ENCODE data around the gene SLC18B1.

Gene SLC18B1

DNA sequence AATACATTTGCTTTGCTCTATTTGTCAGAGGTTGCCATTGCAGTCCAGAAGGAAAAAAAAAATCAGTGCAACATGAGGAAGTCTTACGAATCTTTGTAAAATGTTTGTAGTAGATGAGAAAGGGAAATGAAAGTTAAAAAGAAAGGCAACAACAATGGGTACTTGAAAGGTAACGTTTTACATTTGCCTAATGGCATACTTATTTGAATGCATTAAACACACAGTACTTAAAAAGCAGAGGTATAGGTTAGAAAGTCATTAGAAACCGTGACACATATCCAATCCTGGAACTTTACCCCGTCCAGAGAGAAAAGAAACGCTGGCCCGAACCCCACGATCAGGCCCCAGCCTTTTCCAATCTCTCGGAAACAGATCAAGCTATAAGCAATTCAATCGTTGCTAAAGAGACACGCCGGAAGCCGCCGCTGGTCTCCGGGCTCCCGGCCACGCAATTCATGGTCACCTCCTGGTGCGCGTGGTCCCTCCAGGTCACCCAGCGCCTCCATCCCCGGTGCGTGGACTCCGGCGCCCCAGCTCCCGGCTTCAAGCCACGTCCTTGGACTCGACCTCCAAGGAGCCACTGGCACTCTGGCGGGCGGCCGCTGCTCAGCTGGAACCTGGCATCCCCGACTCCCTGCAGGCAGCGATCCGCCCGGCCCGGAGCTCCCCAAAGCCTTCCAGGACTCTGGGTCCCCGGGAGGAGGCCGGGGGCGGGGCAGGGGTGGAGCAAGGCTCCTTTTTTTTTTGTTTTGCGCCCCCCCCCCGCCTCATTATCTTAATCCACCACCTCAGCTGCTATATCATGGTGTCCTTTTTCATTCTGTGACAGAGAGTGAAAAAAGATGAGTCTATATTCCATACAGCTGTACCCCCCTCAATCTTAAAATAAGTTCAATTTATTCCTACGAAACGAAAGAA, at the start of gene SLC18B1:
SLC18B1 (minus strand) TSS at position 687 of the 918 bp plus-strand sequence; CDS start at position 506, 181 bp downstream.
- peak in 1 of 2 donors; percentile 45 for DNase-seq (ENCODE audit: low read depth in 2 of 2)

DNA sequence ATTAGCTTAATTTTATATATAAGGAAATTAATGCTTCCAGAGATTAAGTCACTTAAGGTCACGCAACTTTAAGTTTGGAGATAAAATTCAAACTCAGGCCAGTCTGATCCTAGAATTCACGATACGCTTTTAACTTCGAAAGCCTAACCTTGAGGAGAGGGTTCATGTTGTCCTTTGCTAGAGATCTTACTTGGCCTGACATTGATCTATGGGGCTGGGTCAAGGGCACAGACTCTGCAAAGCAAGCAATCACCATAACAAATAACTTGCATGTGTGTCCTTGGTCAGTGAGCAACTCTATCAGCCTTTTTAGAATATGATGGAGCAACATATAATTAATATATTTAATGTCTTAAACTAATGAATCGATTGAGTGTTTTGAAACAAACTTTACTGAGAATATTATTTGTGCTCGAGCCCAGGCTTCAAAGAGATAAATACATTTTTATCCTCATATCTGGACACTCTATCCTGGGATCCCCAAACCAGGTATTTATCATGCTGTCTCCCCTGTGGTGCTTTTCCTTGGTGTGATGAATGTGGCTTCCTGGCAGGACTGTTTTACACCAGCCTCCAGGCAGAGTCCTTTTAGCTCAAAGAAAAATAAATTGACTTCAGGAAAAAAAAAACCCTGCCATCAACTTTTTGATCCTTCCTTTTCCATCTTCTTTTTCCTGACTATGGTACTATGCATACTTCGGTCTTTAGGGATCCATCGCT, 45.0 kb upstream of the SLC18B1 start:
- DNase-seq (ENCODE audit: low read depth in 2 of 2) = no peak

DNA sequence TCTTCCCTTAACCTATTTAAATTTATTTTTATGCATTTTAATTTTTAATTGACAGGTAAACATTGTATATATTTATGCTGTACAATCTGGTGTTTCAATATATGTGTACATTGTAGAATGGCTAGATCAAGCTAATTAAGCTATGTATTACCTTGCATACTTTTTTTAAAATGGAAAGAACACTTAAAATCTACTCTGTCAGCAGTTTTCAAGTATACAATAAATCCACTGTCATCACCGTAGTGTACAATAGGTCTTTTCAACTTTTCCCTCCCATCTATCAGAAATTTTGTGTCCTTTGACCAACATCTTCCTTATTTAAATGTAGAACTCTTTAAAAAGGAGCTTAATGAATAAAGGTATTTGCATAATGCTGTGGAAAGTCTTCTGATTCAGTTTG, 43.5 kb upstream of the SLC18B1 start:
- no peak for DNase-seq (ENCODE audit: low read depth in 2 of 2)

DNA sequence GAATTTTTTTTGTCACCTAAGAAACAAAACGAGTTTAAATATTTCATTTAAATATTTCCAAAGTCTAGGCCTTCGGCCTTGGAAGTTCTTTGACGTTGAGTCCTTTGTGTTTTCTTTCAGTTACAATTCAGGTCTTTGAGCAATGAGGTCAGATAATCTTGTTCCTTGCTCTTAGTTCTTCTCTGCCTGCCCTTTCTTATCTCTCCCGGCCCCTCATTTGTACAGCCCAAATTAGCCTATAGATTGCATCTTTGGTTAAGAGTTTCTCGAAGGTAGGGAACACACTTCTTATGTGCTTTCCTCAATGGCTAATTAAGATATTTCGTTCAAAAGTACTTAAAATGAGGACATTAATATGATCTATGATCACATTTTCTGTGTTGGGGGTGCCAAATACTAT, 34.5 kb upstream of the SLC18B1 start:
- no peak for DNase-seq (ENCODE audit: low read depth in 2 of 2)

DNA sequence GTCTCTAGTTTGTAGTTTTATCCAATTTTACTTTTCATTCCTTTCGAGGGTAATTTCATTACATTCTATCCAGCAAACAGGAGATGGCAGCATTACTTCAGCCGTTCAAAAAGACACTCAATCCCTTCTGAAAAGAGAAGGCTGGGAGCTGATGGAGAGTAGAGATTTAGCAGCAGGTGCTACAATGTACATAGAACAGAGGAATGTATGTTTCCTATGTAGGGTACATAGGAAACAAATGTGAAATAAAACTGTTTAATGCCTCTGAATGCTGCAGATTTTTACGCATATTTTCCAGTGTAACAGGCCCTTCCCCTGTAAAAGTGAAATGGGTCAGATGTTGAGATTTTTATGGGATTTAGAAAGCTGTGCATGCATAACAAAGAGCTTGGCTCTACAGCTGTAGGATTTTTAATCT, 31.9 kb upstream of the SLC18B1 start:
- no peak for DNase-seq (ENCODE audit: low read depth in 2 of 2)

DNA sequence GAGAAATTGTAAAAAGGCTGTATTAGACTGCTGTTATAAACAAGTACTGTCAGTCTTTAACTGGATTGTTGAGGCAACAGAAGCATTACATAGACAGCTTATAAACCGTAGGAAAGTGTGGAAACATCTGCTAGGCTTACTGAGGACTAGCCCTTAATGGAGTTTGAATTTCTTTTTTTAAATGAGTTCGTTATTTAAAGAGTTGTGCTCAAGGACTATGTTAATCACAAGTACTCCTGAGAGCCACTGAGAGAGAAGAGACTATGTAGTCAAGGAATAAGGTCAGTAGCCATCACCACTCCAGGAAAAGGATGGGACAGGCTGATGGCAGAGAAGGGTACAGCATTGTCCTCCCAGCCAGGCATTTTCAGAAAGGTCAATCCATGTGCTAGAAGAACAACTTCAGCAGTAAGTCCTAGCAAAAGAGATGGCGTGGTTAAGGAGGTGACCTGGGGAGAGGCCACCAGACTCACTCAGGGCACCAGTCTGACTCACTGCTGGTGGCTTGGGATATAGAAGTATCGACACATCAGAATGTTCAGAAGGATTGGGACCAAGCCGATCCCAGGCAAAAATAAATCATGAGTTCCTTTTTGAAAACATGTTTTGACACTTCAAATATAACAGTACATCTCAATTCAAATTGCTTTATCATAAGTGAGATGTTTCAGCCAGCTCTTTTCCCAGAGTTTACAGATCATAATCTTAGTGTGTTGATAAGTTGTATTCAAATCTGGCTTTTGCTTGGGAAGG, 22.4 kb upstream of the SLC18B1 start:
- DNase-seq (ENCODE audit: low read depth in 2 of 2) = no peak

DNA sequence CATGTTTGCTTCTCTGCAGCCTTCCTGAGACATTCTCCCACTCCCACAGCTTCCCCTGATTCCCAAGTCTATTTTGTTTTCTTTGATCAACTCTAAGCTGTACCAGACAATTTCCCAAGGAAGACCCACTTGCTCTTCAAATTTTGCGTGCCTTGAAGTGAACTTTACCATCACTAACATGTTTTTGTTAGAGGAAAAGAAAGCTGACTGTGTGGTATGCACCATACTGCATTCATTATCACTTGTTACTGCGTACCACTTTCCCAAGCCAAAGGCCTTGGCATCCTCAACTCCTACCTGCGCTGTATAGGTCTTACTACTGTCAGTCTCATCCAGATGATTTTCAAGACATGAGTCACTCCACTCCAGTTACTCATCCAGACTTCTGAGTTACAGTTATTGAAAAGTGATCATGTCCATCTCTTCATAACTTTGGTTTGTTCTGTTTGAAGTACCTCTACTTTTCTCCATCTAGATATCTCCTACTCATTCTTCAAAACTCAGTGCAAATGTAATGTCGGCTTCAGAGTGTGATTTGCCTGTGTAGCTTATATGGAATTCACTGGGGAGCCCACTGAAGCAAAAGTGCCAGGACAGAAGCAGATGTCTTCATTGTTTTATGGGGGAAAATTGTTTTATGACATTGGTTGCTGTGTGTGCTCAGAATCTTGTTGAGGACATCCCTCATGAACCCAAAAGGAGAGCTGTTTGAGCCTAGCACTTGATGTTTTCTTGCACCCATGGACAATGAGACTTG, 21.1 kb upstream of the SLC18B1 start:
- DNase-seq (ENCODE audit: low read depth in 2 of 2) = no peak

DNA sequence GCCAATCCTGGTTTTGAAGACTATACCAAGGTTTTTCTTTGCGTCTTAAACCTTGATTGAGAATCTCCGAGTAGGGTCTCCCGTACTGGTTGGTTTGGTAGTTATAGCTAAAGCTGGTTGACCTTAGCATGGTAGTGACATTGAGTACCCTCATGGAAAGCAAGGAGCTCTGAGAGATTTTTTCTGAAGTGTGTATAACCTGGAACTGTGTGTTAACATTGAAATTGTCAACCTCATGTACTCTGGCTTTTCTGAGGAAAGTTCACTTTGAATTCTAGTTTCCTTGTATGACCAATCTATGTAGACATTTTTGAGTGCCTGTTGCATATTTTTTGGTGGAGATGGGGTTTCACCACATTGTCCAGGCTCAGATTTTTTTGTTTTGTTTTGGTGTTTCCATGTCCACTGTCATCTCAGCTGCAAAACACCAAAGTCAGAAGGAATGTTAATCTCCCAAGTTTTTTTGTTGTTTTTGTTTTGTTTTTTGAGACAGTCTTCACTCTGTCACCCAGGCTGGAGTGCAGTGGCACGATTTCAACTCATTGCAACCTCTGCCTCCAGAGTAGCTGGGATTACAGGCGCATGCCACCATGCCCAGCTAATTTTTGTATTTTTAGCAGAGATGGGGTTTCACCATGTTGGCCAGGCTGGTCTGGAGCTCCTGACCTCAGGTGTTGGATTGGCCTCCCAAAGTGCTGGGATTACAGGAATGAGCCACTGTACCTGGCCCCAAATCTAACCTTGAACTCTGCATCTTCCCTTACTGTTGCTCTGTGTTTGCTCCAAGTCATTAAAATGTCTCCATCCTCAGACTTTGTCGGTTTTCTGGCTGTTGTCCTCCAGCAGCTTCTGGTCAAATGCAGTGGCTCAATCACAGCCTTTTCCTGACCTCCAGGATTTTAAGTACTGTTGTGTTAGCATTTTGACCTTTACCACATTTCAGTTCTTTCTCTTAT, 20.2 kb upstream of the SLC18B1 start:
- DNase-seq (ENCODE audit: low read depth in 2 of 2) = no peak

DNA sequence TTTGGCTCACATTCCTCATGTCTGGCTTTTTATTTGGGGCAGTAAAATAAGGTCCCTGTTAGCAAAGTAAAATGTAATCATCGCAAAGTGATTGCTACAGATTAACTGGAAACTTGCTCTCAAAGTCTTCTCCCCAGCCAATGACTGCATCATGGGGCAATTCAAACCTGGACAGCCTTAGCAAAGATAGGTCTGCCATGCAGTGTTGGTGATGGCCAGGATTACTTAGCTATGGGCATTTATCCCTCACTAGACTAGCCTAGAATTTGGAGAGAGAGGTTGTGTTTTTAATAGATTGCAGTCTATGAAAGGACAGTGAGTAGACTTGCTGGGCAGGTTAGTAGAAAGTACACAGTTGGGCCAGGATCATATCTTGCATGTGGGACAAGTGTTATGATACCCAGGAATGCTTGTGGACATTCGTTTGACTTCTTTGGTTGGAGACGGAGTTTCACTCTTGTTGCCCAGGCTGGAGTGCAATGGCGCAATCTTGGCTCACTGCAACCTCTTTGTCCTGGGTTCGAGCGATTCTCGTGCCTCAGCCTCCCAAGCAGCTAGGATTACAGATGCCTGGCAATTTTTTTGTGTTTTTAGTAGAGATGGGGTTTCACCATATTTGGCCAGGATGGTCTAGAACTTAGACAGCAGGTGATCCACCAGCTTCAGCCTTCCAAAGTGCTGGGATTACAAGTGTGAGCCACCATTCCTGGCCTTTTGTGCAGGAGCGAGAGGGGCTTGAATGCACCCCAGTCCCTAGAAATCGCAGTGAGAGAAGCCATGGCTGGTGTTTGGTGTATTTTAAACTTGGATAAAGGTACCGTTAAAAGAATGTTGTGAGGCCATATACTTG, 19.3 kb upstream of the SLC18B1 start:
- DNase-seq (ENCODE audit: low read depth in 2 of 2) = no peak

DNA sequence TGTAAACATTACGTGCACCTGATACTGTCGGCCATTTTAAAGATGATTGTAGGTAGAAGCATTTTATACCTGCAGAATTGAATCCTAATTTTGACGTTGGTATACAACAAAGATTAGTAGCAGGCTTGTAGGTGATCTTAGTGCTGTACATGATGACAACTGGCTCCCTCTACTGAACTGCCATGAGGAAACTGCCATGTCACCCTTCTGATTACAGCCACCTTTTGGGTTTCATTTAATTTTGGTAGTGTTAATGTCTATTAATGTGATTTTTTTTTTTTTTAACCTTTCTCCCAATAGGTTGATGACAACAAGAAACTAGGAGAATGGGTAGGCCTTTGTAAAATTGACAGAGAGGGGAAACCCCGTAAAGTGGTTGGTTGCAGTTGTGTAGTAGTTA, 18.2 kb upstream of the SLC18B1 start:
- no peak for DNase-seq (ENCODE audit: low read depth in 2 of 2)

DNA sequence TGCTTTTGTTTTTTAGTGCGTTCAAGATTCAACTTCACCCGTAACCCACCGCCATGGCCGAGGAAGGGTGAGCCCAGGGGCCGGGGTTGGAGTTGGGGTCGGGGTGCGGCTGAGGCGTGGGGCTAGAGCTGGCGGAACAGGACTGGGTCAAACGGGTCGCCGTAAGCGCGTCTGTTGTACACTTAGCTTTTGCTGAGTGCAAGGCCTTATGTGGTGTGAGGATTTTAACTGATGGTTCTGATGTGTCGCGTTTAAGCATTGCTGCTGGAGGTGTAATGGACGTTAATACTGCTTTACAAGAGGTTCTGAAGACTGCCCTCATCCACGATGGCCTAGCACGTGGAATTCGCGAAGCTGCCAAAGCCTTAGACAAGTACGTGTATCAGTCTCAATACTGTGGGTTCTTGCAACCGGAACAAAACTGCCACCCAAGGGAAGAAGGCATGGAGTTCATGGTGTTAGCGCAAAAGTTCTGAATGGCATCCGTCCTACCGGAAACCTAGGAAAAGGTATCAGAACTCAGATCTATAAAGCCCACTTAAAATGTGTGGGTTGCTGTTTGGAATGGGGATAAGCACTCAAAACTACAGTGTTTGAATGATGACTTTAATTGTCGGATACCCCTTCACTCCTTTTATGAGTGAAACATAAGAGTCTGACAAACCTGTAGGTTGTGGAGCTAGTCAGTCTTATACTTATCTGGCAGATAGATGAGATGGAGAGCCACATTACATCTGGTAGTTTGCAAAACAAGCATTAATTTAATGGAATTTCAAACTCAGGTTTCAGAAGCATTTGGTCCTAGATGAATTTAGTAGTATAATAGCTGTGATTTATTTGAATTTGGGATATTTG, 16.5 kb upstream of the SLC18B1 start:
- DNase-seq (ENCODE audit: low read depth in 2 of 2) = peak in 1 of 2 donors; percentile 8

DNA sequence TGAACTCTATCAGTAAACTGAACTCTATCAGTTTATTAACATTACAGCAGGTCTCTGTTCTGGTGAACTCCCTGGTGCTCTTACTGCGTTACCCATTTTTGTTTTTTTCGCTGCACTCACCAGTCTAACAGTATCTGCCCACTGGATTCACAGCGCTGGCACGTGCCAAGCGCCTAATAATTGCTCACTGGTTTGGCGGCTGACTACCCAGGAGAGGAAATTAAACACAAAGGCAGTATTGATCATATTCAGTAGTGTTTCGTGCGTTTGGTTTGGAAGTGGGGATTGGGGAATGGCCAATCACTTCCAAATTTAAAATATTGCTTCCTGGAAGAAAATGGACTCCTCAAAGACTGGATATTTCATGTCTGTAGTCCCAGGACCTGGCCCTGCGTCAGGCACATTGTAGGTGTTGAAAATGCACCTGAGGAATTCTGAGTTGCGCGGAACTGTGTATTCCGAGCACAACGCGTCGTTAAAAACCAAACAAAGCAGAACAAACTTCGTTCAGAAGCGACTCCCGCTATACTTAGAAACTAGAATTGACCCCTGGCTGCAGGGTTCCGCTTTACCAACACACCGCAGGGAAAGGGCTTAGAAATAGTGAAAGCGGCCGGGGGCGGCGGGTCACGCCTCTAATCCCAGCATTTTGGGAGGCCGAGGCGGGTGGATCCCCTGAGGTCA, 14.9 kb upstream of the SLC18B1 start:
- peak in 1 of 2 donors; percentile 19 for DNase-seq (ENCODE audit: low read depth in 2 of 2)

DNA sequence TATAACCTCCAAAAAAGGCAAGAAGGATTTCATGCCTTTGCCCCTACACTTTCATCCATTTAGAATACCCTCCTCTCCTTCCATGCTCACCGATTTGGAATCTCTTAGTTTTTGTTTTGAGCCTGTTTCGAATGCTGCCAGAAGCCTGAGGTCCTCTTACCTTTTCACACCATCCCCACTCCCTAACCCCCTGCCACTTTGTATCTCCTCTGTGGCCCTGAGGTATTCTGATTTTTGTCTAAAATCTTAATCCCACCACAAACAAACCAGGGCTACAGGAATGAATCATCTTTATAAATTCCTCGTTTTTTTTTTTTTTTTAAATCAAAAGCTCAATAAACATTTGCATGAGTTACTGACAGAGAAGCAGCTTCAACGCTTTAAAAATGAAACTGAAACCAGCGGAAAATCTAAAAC, 14.3 kb upstream of the SLC18B1 start:
- DNase-seq (ENCODE audit: low read depth in 2 of 2) = no peak

DNA sequence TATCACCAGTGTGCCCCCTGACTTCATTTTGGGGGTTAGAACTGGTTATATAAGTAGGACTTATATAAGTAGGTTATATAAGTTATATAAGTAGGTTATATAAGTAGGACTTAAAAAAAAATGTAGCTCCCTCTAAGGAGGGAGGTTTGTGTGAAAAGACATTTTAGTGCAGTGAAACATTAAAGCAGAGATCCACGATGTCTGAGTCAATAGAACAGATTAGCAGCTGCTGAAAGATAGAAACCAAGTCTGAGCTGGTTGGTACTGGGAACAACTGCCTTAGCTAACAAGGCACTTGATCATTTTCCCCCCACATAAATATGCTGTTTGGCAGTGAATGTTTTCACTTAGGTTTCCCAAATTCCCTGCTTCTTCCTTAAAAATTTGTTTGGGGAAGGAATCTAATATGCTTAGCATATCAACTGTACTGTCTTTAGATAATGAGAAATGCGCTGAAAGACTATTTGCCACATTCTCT, 13.9 kb upstream of the SLC18B1 start:
- DNase-seq (ENCODE audit: low read depth in 2 of 2) = no peak

DNA sequence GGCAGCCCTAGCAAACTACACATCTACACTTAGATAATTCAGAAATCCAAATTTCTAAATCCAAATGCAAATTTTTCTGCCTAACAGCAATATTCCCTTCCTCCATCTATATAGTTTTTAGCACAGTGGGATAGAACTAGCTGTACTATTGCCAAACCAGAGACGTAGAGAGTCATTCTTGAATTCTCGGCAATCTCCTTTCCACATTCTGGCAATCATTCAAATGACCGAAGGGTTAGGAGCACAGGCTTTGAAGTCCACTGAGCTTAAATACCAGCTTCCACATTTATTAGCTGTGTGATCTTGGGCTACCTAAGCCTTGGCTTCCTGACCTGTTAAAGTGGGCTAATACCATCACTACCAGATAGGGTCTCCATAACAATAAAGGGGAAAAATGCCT, 12.8 kb upstream of the SLC18B1 start:
- no peak for DNase-seq (ENCODE audit: low read depth in 2 of 2)

DNA sequence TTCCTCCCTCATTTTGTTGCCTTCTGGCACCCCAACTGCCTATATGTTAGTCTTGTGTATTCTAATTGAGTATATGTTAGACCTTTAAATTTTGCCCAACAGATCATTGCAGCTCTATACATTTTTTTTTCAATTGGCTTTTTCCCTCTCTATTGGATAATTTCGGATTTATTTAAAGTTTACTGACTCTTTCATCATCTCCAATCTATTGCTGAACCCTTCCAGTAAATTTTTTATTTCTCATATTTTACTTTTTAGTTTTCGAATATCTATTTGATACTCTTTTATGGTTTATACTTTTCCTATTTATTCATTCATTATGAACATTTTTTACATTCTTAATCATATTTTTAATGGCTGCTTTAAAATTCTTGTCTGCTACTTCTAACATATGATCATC, 7.1 kb upstream of the SLC18B1 start:
- DNase-seq (ENCODE audit: low read depth in 2 of 2) = no peak

DNA sequence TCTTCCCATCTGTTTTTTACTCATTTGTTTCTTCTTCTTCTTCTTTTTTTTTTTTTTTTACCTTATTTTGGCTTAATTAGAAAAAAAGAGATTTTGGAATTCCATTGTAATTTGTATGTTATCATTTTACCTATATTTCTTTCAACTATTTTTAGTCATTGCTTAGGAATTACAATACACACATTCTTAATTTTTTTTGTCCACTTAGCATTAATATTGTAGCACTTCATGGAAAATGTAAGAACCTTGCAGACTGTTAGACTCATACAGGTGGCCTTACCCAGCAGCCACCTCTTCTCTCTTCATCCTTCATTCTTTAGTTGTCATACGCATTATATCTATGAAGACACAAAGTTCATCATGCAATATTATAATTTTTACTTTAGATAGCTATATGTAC, 5.8 kb upstream of the SLC18B1 start:
- DNase-seq (ENCODE audit: low read depth in 2 of 2) = no peak

DNA sequence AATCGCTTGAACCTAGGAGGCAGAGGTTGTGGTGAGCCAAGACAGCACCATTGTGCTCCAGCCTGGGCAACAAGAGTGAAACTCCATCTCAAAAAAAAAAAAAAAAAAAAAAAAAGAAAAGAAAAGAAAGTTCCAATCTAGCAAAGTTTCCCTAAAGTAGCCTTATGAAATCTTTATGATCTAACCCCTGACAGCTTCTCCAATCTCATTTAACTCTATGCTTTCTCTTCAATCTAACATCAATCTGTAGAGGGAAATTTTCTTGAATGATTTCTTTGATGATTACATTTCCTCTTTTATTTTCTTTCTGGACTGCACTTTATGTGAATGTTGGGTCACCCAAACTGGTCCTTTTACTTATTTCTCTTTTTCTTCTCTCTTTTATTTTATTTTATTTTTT, 2.2 kb upstream of the SLC18B1 start:
- DNase-seq (ENCODE audit: low read depth in 2 of 2) = no peak
